Adrenal gland (tissue), 12 donors: ENCODE results near the gene LASP1. TPM values are rescaled to one million over a fixed set of nuclear protein-coding genes. Genes with fewer than 3 reads are reported as not detected.

Experiments
- DNase-seq, 7 donors: peaks; one replicate each; pipeline ENCODE4 v3.0.0-alpha.2; 2019 to 2020
- H3K27ac ChIP-seq, 5 donors: fragments of 200-600 bp; sonication (generic) in 4 of 5; 1 replicate in 3 of 5; 2 replicates in 2 of 5; pipeline versions ENCODE4 v1.5.1 to v1.8.0; 2016 to 2020; ENCODE audit warnings: mild to moderate bottlenecking in 1 of 5
- H3K27me3 ChIP-seq: fragments of 200-600 bp; 2 replicates; pipeline ENCODE4 v1.8.0; 2021
- H3K36me3 ChIP-seq, 2 donors: fragments of 200-600 bp; replicated peaks in 1 of 2; 1 replicate in 1 of 2; 2 replicates in 1 of 2; pipeline versions ENCODE4 v1.5.1 to v1.8.0; 2018 to 2022
- H3K4me1 ChIP-seq, 2 donors: fragments of 200-600 bp; replicated peaks in 1 of 2; 1 replicate in 1 of 2; 2 replicates in 1 of 2; pipeline versions ENCODE4 v1.5.1 to v1.8.0; 2018 to 2021
- H3K4me3 ChIP-seq, 4 donors: fragments of 200-600 bp; sonication (generic) in 3 of 4; one replicate each; pipeline ENCODE4 v1.5.1; 2016 to 2018
- H3K9me3 ChIP-seq, 3 donors: fragments of 200-600 bp; sonication (generic) in 1 of 3; replicated peaks in 1 of 3; 1 replicate in 2 of 3; 2 replicates in 1 of 3; pipeline versions ENCODE4 v1.5.1 to v1.8.0; 2016 to 2021
- CTCF ChIP-seq, 6 experiments: fragments of 450-650 bp in 4 of 6; fragments of 200-600 bp in 2 of 6; sonication (generic) in 1 of 6; IDR thresholded peaks; 1 replicate in 5 of 6; 2 replicates in 1 of 6; pipeline versions ENCODE4 v1.5.1 to v1.8.0; 2016 to 2021; ENCODE audit warnings: antibody characterized with exemption in 6 of 6, mild to moderate bottlenecking in 2 of 6, moderate library complexity in 1 of 6
- POLR2A ChIP-seq, 2 donors: fragments of 450-650 bp; IDR thresholded peaks; one replicate each; pipeline ENCODE4 v1.6.1; 2017; ENCODE audit warnings: antibody characterized with exemption in 2 of 2, mild to moderate bottlenecking in 2 of 2, moderate library complexity in 1 of 2
- WGBS, 4 donors: extraction: QIAGEN DNeasy Blood & Tissue Kit in 2 of 4; methylation state at CpG; one replicate each; pipeline versions ENCODE4 v1.1.5 to v1.1.7; 2013 to 2017; 5-methylcytosine and 5-hydroxymethylcytosine counted together
- intact Hi-C, 2 donors: fragments of 100-400 bp; cut with DNase I; formaldehyde crosslinking; loops; one replicate each; pipeline versions ENCODE4 v1.14.1 to v1.15.0; 2022 to 2023
- polyA plus RNA-seq, 3 donors: library from polyadenylated mRNA; stranded (reverse); fragments of 200-250 nt in 2 of 3; fragments of 350-450 nt in 1 of 3; fragmentation: Illumina TruSeq in 1 of 3; extraction: RNeasy Lipid Tissue Mini Kit (QIAGEN cat#74804) in 1 of 3; gene quantifications; one replicate each; pipeline ENCODE4 v1.2.3, GENCODE V29; 2013 to 2014
- total RNA-seq, 9 donors: library from RNA; depleted of rRNA in 4 of 9; stranded (reverse); fragments of >200 nt in 4 of 9; fragments of 120-200 nt in 1 of 9; fragmentation: NEBNext Ultra II Directional in 1 of 9; extraction: Animal tissue kit (Norgen Biotek cat#: 25700) in 1 of 9; gene quantifications; one replicate each; pipeline versions ENCODE4 v1.1.0 to v1.2.4, GENCODE V29; 2013 to 2023
- donor health status: healthy with polysubstance abuse.
- donor health status: Bipolar disorder and iron deficiency.
- donor health status: DM: yes; HTN: yes; CAD: no.
- donor health status: DM: no; HTN: no; CAD: no.
- donor health status: DM: no; HTN: no; CAD: no.
- donor health status: DM: yes; HTN: yes; CAD: no.

LASP1 gene
- total and polyA plus RNA-seq, 12 donors, result 36.3 to 123 (median 88.0) TPM

GRCh38 chr17:38891441-38891840 is 21.6 kb downstream of the LASP1 start:
- H3K36me3 ChIP-seq, result peaks cover 0 to 53% of the 10 kb centered on the region in 2 donors
- WGBS, 4 donors, result 57 to 84% (median 81%) methylated on average over 4 to 8 of the region's 8 CpGs
- H3K4me1 ChIP-seq, result peaks cover 19 to 42% of the 10 kb centered on the region in 2 donors
- no peaks in the 10 kb centered on the region for H3K27me3 ChIP-seq
- no peak for DNase-seq
- intact Hi-C loops, result no loop called here
- H3K9me3 ChIP-seq, result no peaks in the 10 kb centered on the region
- H3K27ac ChIP-seq, result no peak overlapping the region
- no peak overlapping the region for H3K4me3 ChIP-seq
- no peak for TF ChIP-seq POLR2A (IDR thresholded peaks at IDR 0.05)
- no peak for TF ChIP-seq CTCF (IDR thresholded peaks at IDR 0.05)

- Histone ChIP-seq H3K27me3 (no peaks in the 10 kb centered on the region), H3K27ac (peak overlapping the region in 1 of 5 donors; percentile 23), H3K9me3 (no peaks in the 10 kb centered on the region), H3K4me1 (peaks cover 20 to 44% of the 10 kb centered on the region in 2 donors), H3K36me3 (peaks cover 0 to 59% of the 10 kb centered on the region in 2 donors), H3K4me3 (no peak overlapping the region)
- TF ChIP-seq POLR2A (IDR thresholded peaks at IDR 0.05) (no peak), CTCF (IDR thresholded peaks at IDR 0.05) (no peak)
- intact Hi-C loops, result no loop called here
- WGBS, 4 donors, result 67 to 88% (median 87%) methylated on average over 1 to 4 of the region's 4 CpGs
- DNase-seq, result no peak
These were observed 22.2 kb downstream of the LASP1 start for GRCh38 chr17:38892083-38892482.

- TF ChIP-seq POLR2A (IDR thresholded peaks at IDR 0.05), result no peak
- no peak for TF ChIP-seq CTCF (IDR thresholded peaks at IDR 0.05)
- intact Hi-C loops, result no loop called here
- Histone ChIP-seq H3K27ac (peak overlapping the region in 1 of 5 donors; percentile 27), H3K27me3 (no peaks in the 10 kb centered on the region), H3K4me3 (no peak overlapping the region), H3K4me1 (peaks cover 26 to 44% of the 10 kb centered on the region in 2 donors), H3K36me3 (peaks cover 0 to 61% of the 10 kb centered on the region in 2 donors), H3K9me3 (no peaks in the 10 kb centered on the region)
- DNase-seq, result no peak
- 83 to 90% (median 86%) methylated on average over 11 to 13 of the region's 13 CpGs for WGBS, 4 donors
These were observed 22.8 kb downstream of the LASP1 start for GRCh38 chr17:38892620-38893019.

- WGBS, 4 donors, result 68 to 85% (median 74%) methylated on average over 3 to 5 of the region's 5 CpGs
- Histone ChIP-seq H3K9me3 (no peaks in the 10 kb centered on the region), H3K36me3 (peaks cover 0 to 64% of the 10 kb centered on the region in 2 donors), H3K27ac (peak overlapping the region in 2 of 5 donors; percentile 57 to 75), H3K4me3 (no peak overlapping the region), H3K27me3 (no peaks in the 10 kb centered on the region), H3K4me1 (peaks cover 30 to 48% of the 10 kb centered on the region in 2 donors)
- intact Hi-C loops, result no loop called here
- no peak for DNase-seq
- TF ChIP-seq POLR2A (IDR thresholded peaks at IDR 0.05) (no peak), CTCF (IDR thresholded peaks at IDR 0.05) (no peak)
These were observed 23.3 kb downstream of the LASP1 start for GRCh38 chr17:38893113-38893512.
